Smooth muscle cell (in vitro differentiated cells): ENCODE measurements around the gene DOCK11. TPM values are rescaled to one million over a fixed set of nuclear protein-coding genes. Genes with fewer than 3 reads are reported as not detected.

ENCODE experiments used
- DNase-seq: peaks from one replicate; lab custom pipeline; 2025; ENCODE audit not compliant: unreplicated experiment; lab: John Stamatoyannopoulos, UW
- H2AFZ ChIP-seq: fragments of 200-600 bp; sonication (generic); 2 replicates; pipeline ENCODE4 v1.6.0; 2016; ENCODE audit warnings: antibody characterized with exemption, low read depth, mild to moderate bottlenecking
- H3F3A ChIP-seq: fragments of 200-600 bp; sonication (generic); 2 replicates; pipeline ENCODE4 v1.6.0; 2017; ENCODE audit warnings: antibody characterized with exemption, low read depth
- H3K27ac ChIP-seq: fragments of 200-600 bp; sonication (generic); 2 replicates; pipeline ENCODE4 v1.5.1; 2016; ENCODE audit warnings: low read depth, mild to moderate bottlenecking
- H3K27me3 ChIP-seq: fragments of 200-600 bp; sonication (generic); 2 replicates; pipeline ENCODE4 v1.6.1; 2016; ENCODE audit warnings: low read depth, mild to moderate bottlenecking
- H3K36me3 ChIP-seq: fragments of 200-600 bp; sonication (generic); 2 replicates; pipeline ENCODE4 v1.5.1; 2016; ENCODE audit warnings: low read depth
- H3K4me1 ChIP-seq: fragments of 200-600 bp; sonication (generic); 2 replicates; pipeline ENCODE4 v1.5.1; 2016; ENCODE audit warnings: low read depth
- H3K4me2 ChIP-seq: fragments of 200-600 bp; sonication (generic); 2 replicates; pipeline ENCODE4 v1.6.0; 2016; ENCODE audit warnings: mild to moderate bottlenecking
- H3K4me3 ChIP-seq: fragments of 200-600 bp; sonication (generic); 2 replicates; pipeline ENCODE4 v1.5.1; 2016; ENCODE audit warnings: mild to moderate bottlenecking
- H3K79me2 ChIP-seq: fragments of 200-600 bp; sonication (generic); 2 replicates; pipeline ENCODE4 v1.6.0; 2016; ENCODE audit warnings: low read depth, mild to moderate bottlenecking
- H3K9ac ChIP-seq: fragments of 200-600 bp; sonication (generic); 2 replicates; pipeline ENCODE4 v1.6.0; 2016; ENCODE audit warnings: low read depth
- H3K9me3 ChIP-seq: fragments of 200-600 bp; sonication (generic); replicated peaks from 2 replicates; pipeline ENCODE4 v1.5.1; 2016; ENCODE audit warnings: low read depth
- H4K20me1 ChIP-seq: fragments of 200-600 bp; sonication (generic); 2 replicates; pipeline ENCODE4 v1.6.0; 2016; ENCODE audit warnings: low read depth
- WGBS: methylation state at CpG from one replicate; pipeline ENCODE4 v1.1.7; 2016; ENCODE audit warnings: low lambda C conversion rate; 5-methylcytosine and 5-hydroxymethylcytosine counted together
- polyA plus RNA-seq: library from polyadenylated mRNA; unstranded; fragments of >200 nt; fragmentation: Nextera tagmentation; extraction: Ambion mirVana; gene quantifications from 2 replicates; pipeline ENCODE4 v1.2.1, GENCODE V29; 2016
- total RNA-seq: library from RNA; depleted of rRNA; stranded (reverse); fragments of >200 nt; gene quantifications from 2 replicates; pipeline ENCODE4 v1.2.3, GENCODE V29; 2014
- TF ChIP-seq, protein P1 (sequence below): fragments of 200-600 bp; sonication (generic); IDR thresholded peaks from 2 replicates; pipeline ENCODE4 v1.5.1; 2017; ENCODE audit warnings: borderline replicate concordance, mild to moderate bottlenecking, antibody characterized with exemption; ENCODE audit not compliant: insufficient read depth, poor library complexity, severe bottlenecking

DOCK11 gene
- total and polyA plus RNA-seq, 2 experiments from 2014 or later: 2.3 to 2.6 TPM

DNA sequence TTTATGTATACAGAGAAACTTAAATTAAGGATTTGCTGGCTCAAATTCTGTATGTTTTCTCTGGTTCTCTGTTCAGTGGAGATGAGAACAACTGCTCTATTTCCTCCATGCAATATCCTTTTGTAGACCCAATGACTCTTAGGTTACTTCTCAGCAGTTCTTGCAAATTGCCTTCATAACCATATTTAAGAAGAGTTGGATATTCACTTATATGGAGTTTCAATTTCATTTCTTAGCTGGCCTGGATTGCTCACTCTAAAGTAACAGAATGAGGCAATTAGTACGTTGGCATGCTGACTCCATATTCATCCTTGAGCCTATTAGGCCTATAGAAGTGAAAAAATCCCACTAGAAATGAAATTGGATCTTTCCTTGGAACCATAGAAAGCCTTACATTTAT lies 93.6 kb downstream of the DOCK11 start:
- no peaks in the 10 kb centered on the region for H3K36me3 ChIP-seq
- no peaks in the 10 kb centered on the region for H3F3A ChIP-seq
- no peak overlapping the region for H2AFZ ChIP-seq
- H3K27me3 ChIP-seq: no peaks in the 10 kb centered on the region
- no peak for DNase-seq
- H3K4me2 ChIP-seq: no peak overlapping the region
- H3K27ac ChIP-seq: no peak overlapping the region
- no peak overlapping the region for H3K4me3 ChIP-seq
- TF ChIP-seq, protein P1, sequence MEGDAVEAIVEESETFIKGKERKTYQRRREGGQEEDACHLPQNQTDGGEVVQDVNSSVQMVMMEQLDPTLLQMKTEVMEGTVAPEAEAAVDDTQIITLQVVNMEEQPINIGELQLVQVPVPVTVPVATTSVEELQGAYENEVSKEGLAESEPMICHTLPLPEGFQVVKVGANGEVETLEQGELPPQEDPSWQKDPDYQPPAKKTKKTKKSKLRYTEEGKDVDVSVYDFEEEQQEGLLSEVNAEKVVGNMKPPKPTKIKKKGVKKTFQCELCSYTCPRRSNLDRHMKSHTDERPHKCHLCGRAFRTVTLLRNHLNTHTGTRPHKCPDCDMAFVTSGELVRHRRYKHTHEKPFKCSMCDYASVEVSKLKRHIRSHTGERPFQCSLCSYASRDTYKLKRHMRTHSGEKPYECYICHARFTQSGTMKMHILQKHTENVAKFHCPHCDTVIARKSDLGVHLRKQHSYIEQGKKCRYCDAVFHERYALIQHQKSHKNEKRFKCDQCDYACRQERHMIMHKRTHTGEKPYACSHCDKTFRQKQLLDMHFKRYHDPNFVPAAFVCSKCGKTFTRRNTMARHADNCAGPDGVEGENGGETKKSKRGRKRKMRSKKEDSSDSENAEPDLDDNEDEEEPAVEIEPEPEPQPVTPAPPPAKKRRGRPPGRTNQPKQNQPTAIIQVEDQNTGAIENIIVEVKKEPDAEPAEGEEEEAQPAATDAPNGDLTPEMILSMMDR: no peak
- no peaks in the 10 kb centered on the region for H3K79me2 ChIP-seq
- 73% methylated on average over 1 of the region's 1 CpG for WGBS
- no peaks in the 10 kb centered on the region for H3K4me1 ChIP-seq
- H4K20me1 ChIP-seq: no peaks in the 10 kb centered on the region
- H3K9ac ChIP-seq: no peak overlapping the region
- no peaks in the 10 kb centered on the region for H3K9me3 ChIP-seq

DNA sequence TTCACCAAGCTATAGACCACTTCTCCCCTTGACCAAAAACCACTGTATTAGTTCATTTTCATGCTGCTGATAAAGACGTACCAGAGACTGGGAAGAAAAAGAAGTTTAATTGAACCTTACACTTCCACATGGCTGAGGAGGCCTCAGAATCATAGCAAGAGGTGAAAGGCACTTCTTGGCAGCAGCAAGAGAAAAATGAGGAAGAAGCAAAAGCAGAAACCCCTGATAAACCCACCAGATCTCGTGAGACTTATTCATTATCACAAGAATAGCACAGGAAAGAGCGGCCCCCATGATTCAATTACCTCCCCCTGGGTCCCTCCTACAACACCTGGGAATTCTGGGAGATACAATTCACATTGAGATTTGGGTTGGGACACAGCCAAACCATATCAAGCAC lies 97.8 kb downstream of the DOCK11 start:
- Histone ChIP-seq H3K4me2 (no peak overlapping the region), H3K9me3 (no peaks in the 10 kb centered on the region), H3K79me2 (no peaks in the 10 kb centered on the region), H3K36me3 (no peaks in the 10 kb centered on the region), H3K4me3 (no peak overlapping the region), H3F3A (no peaks in the 10 kb centered on the region), H3K27ac (no peak overlapping the region), H3K9ac (no peak overlapping the region), H4K20me1 (no peaks in the 10 kb centered on the region), H3K27me3 (no peaks in the 10 kb centered on the region), H2AFZ (no peak overlapping the region), H3K4me1 (no peaks in the 10 kb centered on the region)
- no peak for DNase-seq
- TF ChIP-seq, protein P1: no peak
- 58% methylated on average over 3 of the region's 3 CpGs for WGBS

DNA sequence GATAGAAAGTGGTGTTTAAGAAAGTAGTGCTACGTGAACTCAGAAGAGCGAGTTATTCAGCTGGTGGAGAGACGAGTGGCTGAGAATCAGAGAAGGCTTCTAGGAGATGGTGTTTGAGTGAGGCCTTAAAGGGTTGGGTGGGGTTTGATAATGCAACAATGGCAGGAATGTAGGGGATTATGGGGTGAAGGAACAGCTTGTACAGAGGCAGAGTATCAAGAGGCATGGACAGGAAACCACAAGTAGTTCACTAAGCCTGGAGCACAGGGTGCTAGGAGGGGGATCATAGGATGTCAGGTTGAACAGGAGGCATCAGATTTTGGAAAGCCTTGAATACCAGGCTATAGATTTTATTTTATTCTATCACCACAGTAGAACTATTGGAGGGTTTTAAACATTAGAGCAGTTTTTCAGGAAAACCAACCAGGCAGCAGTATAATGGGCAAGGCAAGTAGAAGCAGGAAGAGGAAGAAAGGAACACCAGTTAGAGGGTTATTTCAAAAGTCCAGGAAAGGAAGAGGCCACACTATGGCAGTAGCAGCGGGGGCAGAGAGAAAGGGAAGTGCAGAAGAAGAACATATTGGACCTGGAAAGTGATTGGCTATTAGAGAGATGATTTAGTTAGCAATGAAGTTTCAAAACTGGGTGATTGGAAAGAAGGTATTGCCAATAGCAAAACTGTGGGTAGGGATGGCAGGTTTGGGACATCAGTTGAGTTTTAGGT lies 99.2 kb downstream of the DOCK11 start:
- TF ChIP-seq, protein P1: no peak

DNA sequence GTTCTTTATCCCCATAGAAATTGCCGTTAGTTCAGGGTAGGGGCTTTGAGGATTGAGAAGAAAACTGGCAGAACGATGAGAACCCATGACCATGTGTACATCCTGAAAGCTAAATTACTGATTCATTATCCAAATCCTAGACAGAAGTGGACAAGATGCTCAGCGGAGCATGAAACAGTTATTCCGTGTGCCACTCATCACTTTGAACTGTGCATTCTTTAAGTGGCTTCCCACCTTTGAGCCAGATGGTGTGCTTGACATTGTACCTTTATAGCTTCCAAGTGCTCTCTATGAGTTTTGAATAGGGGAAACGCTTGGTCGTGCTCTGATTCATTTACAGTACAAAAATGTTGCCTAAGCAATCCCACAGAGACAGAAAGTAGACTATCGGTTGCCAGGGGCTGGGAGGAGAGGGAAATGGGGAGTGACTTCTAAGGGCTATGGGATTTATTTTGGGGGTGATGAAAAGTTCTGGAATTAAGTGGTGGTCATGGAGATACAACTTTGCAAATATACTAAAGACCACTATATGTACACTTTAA lies 100.0 kb downstream of the DOCK11 start:
- no peaks in the 10 kb centered on the region for H3K27me3 ChIP-seq
- H4K20me1 ChIP-seq: no peaks in the 10 kb centered on the region
- no peak overlapping the region for H3K9ac ChIP-seq
- TF ChIP-seq, protein P1: no peak
- H3K4me3 ChIP-seq: no peak overlapping the region
- DNase-seq: no peak
- H3K36me3 ChIP-seq: no peaks in the 10 kb centered on the region
- H3K4me2 ChIP-seq: no peak overlapping the region
- no peaks in the 10 kb centered on the region for H3F3A ChIP-seq
- no peaks in the 10 kb centered on the region for H3K79me2 ChIP-seq
- WGBS: 76% methylated on average over 7 of the region's 7 CpGs
- H2AFZ ChIP-seq: no peak overlapping the region
- no peaks in the 10 kb centered on the region for H3K9me3 ChIP-seq
- no peaks in the 10 kb centered on the region for H3K4me1 ChIP-seq
- no peak overlapping the region for H3K27ac ChIP-seq

More for the DNA sequence above, 99.2 kb downstream of the DOCK11 start:
- no peaks in the 10 kb centered on the region for H3K4me1 ChIP-seq
- 80% methylated on average over 4 of the region's 4 CpGs for WGBS
- H3F3A ChIP-seq: no peaks in the 10 kb centered on the region
- no peak overlapping the region for H3K27ac ChIP-seq
- H4K20me1 ChIP-seq: no peaks in the 10 kb centered on the region
- no peaks in the 10 kb centered on the region for H3K27me3 ChIP-seq
- H3K9ac ChIP-seq: no peak overlapping the region
- no peak for DNase-seq
- no peaks in the 10 kb centered on the region for H3K9me3 ChIP-seq
- no peak overlapping the region for H3K4me2 ChIP-seq
- no peaks in the 10 kb centered on the region for H3K36me3 ChIP-seq
- H3K4me3 ChIP-seq: no peak overlapping the region
- H3K79me2 ChIP-seq: no peaks in the 10 kb centered on the region
- H2AFZ ChIP-seq: no peak overlapping the region
